ENCODE measurements around the gene SHCBP1. TPM values are rescaled to one million over a fixed set of nuclear protein-coding genes. Genes with fewer than 3 reads are reported as not detected.

The SHCBP1 gene
- total and polyA plus RNA-seq, 4 donors, result 0.96 to 6.1 (median 1.5) TPM

GRCh38 chr16:46573008-46573833, 48.0 kb downstream of the SHCBP1 start:
- Histone ChIP-seq H3K9me3 (ENCODE audit: control insufficient read depth in 4 of 4, insufficient read depth in 3 of 4, low read length in 3 of 4) (peaks cover 0 to 12% (median 0%) of the 10 kb centered on the region in 4 donors), H3K4me3 (no peak overlapping the region), H3K4me1 (ENCODE audit: control insufficient read depth in 5 of 5, insufficient read depth in 5 of 5, low read length in 5 of 5) (no peaks in the 10 kb centered on the region), H3K27me3 (ENCODE audit: control insufficient read depth in 3 of 3, insufficient read depth in 3 of 3, low read length in 2 of 3) (no peaks in the 10 kb centered on the region), H3K27ac (ENCODE audit: low read depth in 1 of 2, low read length in 1 of 2) (no peak overlapping the region), H3K36me3 (ENCODE audit: control insufficient read depth in 4 of 4, insufficient read depth in 4 of 4, low read length in 4 of 4) (no peaks in the 10 kb centered on the region), H3K9ac (ENCODE audit: insufficient read depth in 1 of 2, low read length in 2 of 2) (no peak overlapping the region)
- no peak for TF ChIP-seq CTCF (IDR thresholded peaks at IDR 0.05; ENCODE audit: control extremely low read depth, extremely low read depth)
- ATAC-seq (ENCODE audit: insufficient read depth, low FRiP score) (no peak), DNase-seq (no peak)
- WGBS, 2 donors, result 63 to 67% methylated on average over 27 of the region's 27 CpGs

GRCh38 chr16:46569231-46569735, 51.9 kb downstream of the SHCBP1 start:
- DNase-seq (no peak), ATAC-seq (ENCODE audit: insufficient read depth, low FRiP score) (no peak)
- 85 to 87% methylated on average over 27 of the region's 27 CpGs for WGBS, 2 donors
- Histone ChIP-seq H3K9ac (ENCODE audit: insufficient read depth in 1 of 2, low read length in 2 of 2) (no peak overlapping the region), H3K27me3 (ENCODE audit: control insufficient read depth in 3 of 3, insufficient read depth in 3 of 3, low read length in 2 of 3) (no peaks in the 10 kb centered on the region), H3K4me1 (ENCODE audit: control insufficient read depth in 5 of 5, insufficient read depth in 5 of 5, low read length in 5 of 5) (no peaks in the 10 kb centered on the region), H3K4me3 (no peak overlapping the region), H3K36me3 (ENCODE audit: control insufficient read depth in 4 of 4, insufficient read depth in 4 of 4, low read length in 4 of 4) (no peaks in the 10 kb centered on the region), H3K9me3 (ENCODE audit: control insufficient read depth in 4 of 4, insufficient read depth in 3 of 4, low read length in 3 of 4) (peaks cover 0 to 12% (median 0%) of the 10 kb centered on the region in 4 donors), H3K27ac (ENCODE audit: low read depth in 1 of 2, low read length in 1 of 2) (no peak overlapping the region)
- TF ChIP-seq CTCF (IDR thresholded peaks at IDR 0.05; ENCODE audit: control extremely low read depth, extremely low read depth), result no peak

- Histone ChIP-seq H3K9me3 (ENCODE audit: control insufficient read depth in 4 of 4, insufficient read depth in 3 of 4, low read length in 3 of 4) (peaks cover 0 to 12% (median 0%) of the 10 kb centered on the region in 4 donors), H3K4me3 (no peak overlapping the region), H3K4me1 (ENCODE audit: control insufficient read depth in 5 of 5, insufficient read depth in 5 of 5, low read length in 5 of 5) (no peaks in the 10 kb centered on the region), H3K27me3 (ENCODE audit: control insufficient read depth in 3 of 3, insufficient read depth in 3 of 3, low read length in 2 of 3) (no peaks in the 10 kb centered on the region), H3K36me3 (ENCODE audit: control insufficient read depth in 4 of 4, insufficient read depth in 4 of 4, low read length in 4 of 4) (no peaks in the 10 kb centered on the region), H3K27ac (ENCODE audit: low read depth in 1 of 2, low read length in 1 of 2) (no peak overlapping the region), H3K9ac (ENCODE audit: insufficient read depth in 1 of 2, low read length in 2 of 2) (no peak overlapping the region)
- WGBS, 2 donors, result 78 to 82% methylated on average over 37 to 42 of the region's 42 CpGs
- no peak for DNase-seq
- TF ChIP-seq CTCF (IDR thresholded peaks at IDR 0.05; ENCODE audit: control extremely low read depth, extremely low read depth), result no peak
- no peak for ATAC-seq (ENCODE audit: insufficient read depth, low FRiP score)
Measured at GRCh38 chr16:46568472-46569230, 52.5 kb downstream of the SHCBP1 start.
